ENCODE data around the gene ABCA4.

GRCh38 chr1:93961906-93962305 is 159.0 kb downstream of the ABCA4 start:
- no peak for TF ChIP-seq CTCF (IDR thresholded peaks at IDR 0.05)
- no peak for TF ChIP-seq POLR2A (IDR thresholded peaks at IDR 0.05)
